Measurements from ENCODE around the gene PCGF3. TPM values are rescaled to one million over a fixed set of nuclear protein-coding genes. Genes with fewer than 3 reads are reported as not detected.

Gene PCGF3
- total and polyA plus RNA-seq, 10 of the 15 experiments (the other 5 are each of a cell fraction or from before 2014, with no cell fraction given): 2.2 to 43.8 (median 15.9) TPM

DNA sequence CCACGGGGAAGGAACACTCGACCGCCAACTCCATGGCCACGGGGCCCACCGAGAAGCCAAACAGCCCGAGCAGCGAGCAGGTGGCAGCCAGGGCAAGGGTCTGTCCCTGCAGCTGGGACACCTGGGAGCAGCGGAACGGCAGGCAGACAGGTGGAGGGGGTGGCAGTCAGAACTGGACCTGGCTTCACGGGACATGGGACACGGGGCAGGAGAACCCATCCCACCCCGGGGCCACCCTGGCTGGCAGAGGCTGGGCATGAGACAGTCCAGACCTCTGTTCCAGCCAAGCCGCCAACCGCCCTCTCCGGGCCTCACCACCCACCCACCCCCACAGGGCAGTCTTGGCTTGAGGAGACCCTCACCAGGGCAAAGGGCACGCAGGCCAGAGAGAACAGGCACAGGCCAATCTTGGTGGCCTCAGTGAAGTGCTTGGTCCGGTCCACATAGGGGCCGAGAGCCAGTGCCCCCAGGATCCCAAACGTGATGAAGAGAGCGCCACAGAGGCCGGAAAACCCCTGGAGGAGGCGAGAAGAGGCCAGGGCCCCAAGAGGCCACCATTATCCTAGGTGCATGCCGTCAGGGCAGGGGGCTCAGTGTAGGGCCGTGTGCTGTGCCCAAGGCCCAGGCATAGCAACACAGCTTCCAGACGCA lies 22.3 kb upstream of the PCGF3 start (continued):
- TF ChIP-seq, protein P1, sequence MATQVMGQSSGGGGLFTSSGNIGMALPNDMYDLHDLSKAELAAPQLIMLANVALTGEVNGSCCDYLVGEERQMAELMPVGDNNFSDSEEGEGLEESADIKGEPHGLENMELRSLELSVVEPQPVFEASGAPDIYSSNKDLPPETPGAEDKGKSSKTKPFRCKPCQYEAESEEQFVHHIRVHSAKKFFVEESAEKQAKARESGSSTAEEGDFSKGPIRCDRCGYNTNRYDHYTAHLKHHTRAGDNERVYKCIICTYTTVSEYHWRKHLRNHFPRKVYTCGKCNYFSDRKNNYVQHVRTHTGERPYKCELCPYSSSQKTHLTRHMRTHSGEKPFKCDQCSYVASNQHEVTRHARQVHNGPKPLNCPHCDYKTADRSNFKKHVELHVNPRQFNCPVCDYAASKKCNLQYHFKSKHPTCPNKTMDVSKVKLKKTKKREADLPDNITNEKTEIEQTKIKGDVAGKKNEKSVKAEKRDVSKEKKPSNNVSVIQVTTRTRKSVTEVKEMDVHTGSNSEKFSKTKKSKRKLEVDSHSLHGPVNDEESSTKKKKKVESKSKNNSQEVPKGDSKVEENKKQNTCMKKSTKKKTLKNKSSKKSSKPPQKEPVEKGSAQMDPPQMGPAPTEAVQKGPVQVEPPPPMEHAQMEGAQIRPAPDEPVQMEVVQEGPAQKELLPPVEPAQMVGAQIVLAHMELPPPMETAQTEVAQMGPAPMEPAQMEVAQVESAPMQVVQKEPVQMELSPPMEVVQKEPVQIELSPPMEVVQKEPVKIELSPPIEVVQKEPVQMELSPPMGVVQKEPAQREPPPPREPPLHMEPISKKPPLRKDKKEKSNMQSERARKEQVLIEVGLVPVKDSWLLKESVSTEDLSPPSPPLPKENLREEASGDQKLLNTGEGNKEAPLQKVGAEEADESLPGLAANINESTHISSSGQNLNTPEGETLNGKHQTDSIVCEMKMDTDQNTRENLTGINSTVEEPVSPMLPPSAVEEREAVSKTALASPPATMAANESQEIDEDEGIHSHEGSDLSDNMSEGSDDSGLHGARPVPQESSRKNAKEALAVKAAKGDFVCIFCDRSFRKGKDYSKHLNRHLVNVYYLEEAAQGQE (IDR thresholded peaks at IDR 0.05; ENCODE audit: low read depth, low read length): no peak

DNA sequence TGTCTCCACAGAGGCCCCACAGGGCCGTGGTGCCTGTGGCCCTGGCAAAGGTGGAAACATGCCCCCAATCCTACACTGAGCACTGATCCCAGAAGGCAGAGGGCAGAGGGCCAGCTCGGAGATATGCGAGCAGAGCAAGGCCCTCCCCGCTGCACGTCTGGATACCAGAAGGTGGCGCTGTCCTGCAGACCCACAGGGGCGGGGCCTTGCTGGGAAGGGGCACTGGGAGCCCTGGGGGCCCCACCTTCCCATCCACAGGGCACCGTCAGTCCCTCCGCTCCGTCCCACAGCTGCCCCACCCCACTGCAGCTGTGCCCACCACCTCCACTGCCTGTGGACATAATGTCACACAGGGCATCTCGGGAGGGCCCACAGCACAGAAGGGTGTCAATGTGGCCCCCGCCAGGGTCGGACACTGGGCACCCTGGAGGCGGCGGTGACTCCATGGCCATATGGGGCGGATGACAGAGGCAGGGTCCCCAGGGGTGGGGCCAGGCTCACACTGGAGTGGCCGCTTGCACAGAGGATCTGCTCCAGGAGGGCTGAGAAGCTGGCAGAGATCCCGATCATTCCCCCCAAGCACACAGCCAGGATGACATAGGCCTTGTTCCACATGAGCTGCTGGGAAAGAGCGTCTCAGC lies 21.5 kb upstream of the PCGF3 start:
- RAD21 ChIA-PET (ENCODE audit: unreplicated experiment): interaction anchor here (0.6 to 0.8 kb wide), 3 partner anchors 17 to 132 kb away, joined by 3 to 4 read pairs (median 3); no protein-coding TSS in a partner anchor
- TF ChIP-seq RAD21 (IDR thresholded peaks at IDR 0.05; ENCODE audit: insufficient read depth, low read depth, low read length): peak; percentile 36; the same call in 1 of the 2 replicates
- TF ChIP-seq, protein P2, sequence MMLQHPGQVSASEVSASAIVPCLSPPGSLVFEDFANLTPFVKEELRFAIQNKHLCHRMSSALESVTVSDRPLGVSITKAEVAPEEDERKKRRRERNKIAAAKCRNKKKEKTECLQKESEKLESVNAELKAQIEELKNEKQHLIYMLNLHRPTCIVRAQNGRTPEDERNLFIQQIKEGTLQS (IDR thresholded peaks at IDR 0.05; ENCODE audit: borderline replicate concordance, extremely low read depth, low read depth, low read length): no peak
- TF ChIP-seq, protein P3, sequence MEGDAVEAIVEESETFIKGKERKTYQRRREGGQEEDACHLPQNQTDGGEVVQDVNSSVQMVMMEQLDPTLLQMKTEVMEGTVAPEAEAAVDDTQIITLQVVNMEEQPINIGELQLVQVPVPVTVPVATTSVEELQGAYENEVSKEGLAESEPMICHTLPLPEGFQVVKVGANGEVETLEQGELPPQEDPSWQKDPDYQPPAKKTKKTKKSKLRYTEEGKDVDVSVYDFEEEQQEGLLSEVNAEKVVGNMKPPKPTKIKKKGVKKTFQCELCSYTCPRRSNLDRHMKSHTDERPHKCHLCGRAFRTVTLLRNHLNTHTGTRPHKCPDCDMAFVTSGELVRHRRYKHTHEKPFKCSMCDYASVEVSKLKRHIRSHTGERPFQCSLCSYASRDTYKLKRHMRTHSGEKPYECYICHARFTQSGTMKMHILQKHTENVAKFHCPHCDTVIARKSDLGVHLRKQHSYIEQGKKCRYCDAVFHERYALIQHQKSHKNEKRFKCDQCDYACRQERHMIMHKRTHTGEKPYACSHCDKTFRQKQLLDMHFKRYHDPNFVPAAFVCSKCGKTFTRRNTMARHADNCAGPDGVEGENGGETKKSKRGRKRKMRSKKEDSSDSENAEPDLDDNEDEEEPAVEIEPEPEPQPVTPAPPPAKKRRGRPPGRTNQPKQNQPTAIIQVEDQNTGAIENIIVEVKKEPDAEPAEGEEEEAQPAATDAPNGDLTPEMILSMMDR (IDR thresholded peaks at IDR 0.05 in 2 of 3, conservative IDR thresholded peaks at IDR 0.05 in 1 of 3; ENCODE audit: control insufficient read depth in 2 of 3, extremely low read depth in 1 of 3, insufficient read depth in 1 of 3, low read depth in 3 of 3, low read length in 3 of 3): peak; percentile 49 to 70 (median 65); a peak in 5 of 6 replicates
- 0 out of 4 replicates have a peak, but pooled peaks of 1 of the 2 experiments have one; percentile 15 for TF ChIP-seq IKZF2 (IDR thresholded peaks at IDR 0.05)
- peak; percentile 34; the same call in 1 of the 2 replicates for TF ChIP-seq SMC3 (IDR thresholded peaks at IDR 0.05; ENCODE audit: borderline replicate concordance, low read length)
- TF ChIP-seq IKZF1 (conservative IDR thresholded peaks at IDR 0.05): peak; percentile 46
- TF ChIP-seq SREBF1 (IDR thresholded peaks at IDR 0.05; ENCODE audit: low read length): no peak
- 0 out of 2 replicates have a peak, but pooled peaks have one; percentile 26 for TF ChIP-seq YY1 (IDR thresholded peaks at IDR 0.05; ENCODE audit: low read depth, low read length)
- H3K27ac ChIP-seq (ENCODE audit: control insufficient read depth, insufficient read depth): no peak overlapping the region
- CTCF ChIA-PET: interaction anchor here (0.5 to 1.7 kb wide), 7 partner anchors 8 to 536 kb away, joined by 3 to 8 read pairs (median 5); partner anchors contain the start of gene IDUA
- H3K36me3 ChIP-seq (ENCODE audit: control insufficient read depth in 2 of 2, insufficient read depth in 2 of 2, low read length in 1 of 2): no peaks in the 10 kb centered on the region
- no peaks in the 10 kb centered on the region for H3K9me3 ChIP-seq (replicated peaks; ENCODE audit: control insufficient read depth, insufficient read depth, low read length)
- POLR2A ChIA-PET: no interaction called here
- H3K27me3 ChIP-seq (replicated peaks in 1 of 2; ENCODE audit: control insufficient read depth in 2 of 2, insufficient read depth in 2 of 2, low read length in 1 of 2): no peaks in the 10 kb centered on the region
- H3K4me2 ChIP-seq (ENCODE audit: control insufficient read depth, insufficient read depth): no peak overlapping the region
- no TSS peak for BruUV-seq (replicated peaks)
- DNase-seq (ENCODE audit: low read depth, low spot score) (no peak), FAIRE-seq (no peak), ATAC-seq (peak; percentile 53)
- no peak overlapping the region for H3K9ac ChIP-seq (ENCODE audit: control insufficient read depth, insufficient read depth, low read length)
- in situ Hi-C loops (cut with MboI): no loop called here
- WGBS (ENCODE audit: insufficient coverage, insufficient replicate concordance, low lambda C conversion rate, missing lambda C conversion rate): 20% methylated on average over 19 of the region's 19 CpGs
- no peak overlapping the region for H2AFZ ChIP-seq (ENCODE audit: control insufficient read depth, low read depth, low read length)
- no peaks in the 10 kb centered on the region for H4K20me1 ChIP-seq (ENCODE audit: control insufficient read depth, insufficient read depth)
- H3K4me3 ChIP-seq: no peak overlapping the region
- SMC1A ChIA-PET (ENCODE audit: uncharacterized antibody, unreplicated experiment): interaction anchor here (1.4 kb wide), 1 partner anchor 17 kb away, joined by 4 read pairs; no protein-coding TSS in a partner anchor
- peaks cover 11% of the 10 kb centered on the region for H3K4me1 ChIP-seq (ENCODE audit: control insufficient read depth, insufficient read depth, low read length)
- intact Hi-C loops (cut with micrococcal nuclease; ENCODE audit: unreplicated experiment): no loop called here
- H3K79me2 ChIP-seq (ENCODE audit: control insufficient read depth, insufficient read depth, low read length): no peaks in the 10 kb centered on the region

Data from GM12878 (cell line).